Liver (tissue), 9 donors: ENCODE results near the gene SCART1. TPM values are rescaled to one million over a fixed set of nuclear protein-coding genes. Genes with fewer than 3 reads are reported as not detected.
A peak's percentile ranks its signal among the peaks of the same experiment; 100 is the strongest.

Source experiments
- DNase-seq: peaks from one replicate; pipeline ENCODE4 v3.0.0-alpha.2; 2017; ENCODE audit warnings: low spot score
- H3K27ac ChIP-seq, 2 donors: one replicate each; pipeline ENCODE4 v1.7.0; 2013; ENCODE audit warnings: inconsistent platforms in 2 of 2, low read length in 2 of 2, control low read depth in 1 of 2, low read depth in 1 of 2, mild to moderate bottlenecking in 1 of 2
- H3K27me3 ChIP-seq, 4 donors: one replicate each; pipeline versions ENCODE4 v1.6.1 to v1.7.0; 2013; ENCODE audit warnings: low read length in 3 of 4, inconsistent platforms in 1 of 4, mild to moderate bottlenecking in 1 of 4, moderate library complexity in 1 of 4; ENCODE audit not compliant: control insufficient read depth in 4 of 4, insufficient read depth in 4 of 4
- H3K36me3 ChIP-seq, 4 donors: one replicate each; pipeline versions ENCODE4 v1.6.1 to v1.7.0; 2013; ENCODE audit warnings: low read length in 3 of 4, mild to moderate bottlenecking in 3 of 4, low read depth in 1 of 4, moderate library complexity in 1 of 4; ENCODE audit not compliant: control insufficient read depth in 4 of 4, insufficient read depth in 3 of 4
- H3K4me1 ChIP-seq, 4 donors: one replicate each; pipeline versions ENCODE4 v1.6.1 to v1.7.0; 2013; ENCODE audit warnings: low read length in 3 of 4, mild to moderate bottlenecking in 3 of 4, moderate library complexity in 1 of 4; ENCODE audit not compliant: control insufficient read depth in 4 of 4, insufficient read depth in 4 of 4
- H3K4me3 ChIP-seq, 3 donors: one replicate each; pipeline versions ENCODE4 v1.6.1 to v1.7.0; 2013; ENCODE audit warnings: low read length in 3 of 3, control low read depth in 1 of 3, low read depth in 1 of 3, mild to moderate bottlenecking in 1 of 3
- H3K9ac ChIP-seq, 2 donors: one replicate each; pipeline ENCODE4 v1.7.0; 2013; ENCODE audit warnings: low read length in 2 of 2, mild to moderate bottlenecking in 2 of 2, moderate library complexity in 2 of 2, control low read depth in 1 of 2, low read depth in 1 of 2
- H3K9me3 ChIP-seq, 4 donors: one replicate each; pipeline versions ENCODE4 v1.6.1 to v1.7.0; 2013; ENCODE audit warnings: low read length in 3 of 4; ENCODE audit not compliant: control insufficient read depth in 4 of 4
- EGR1 ChIP-seq, 2 donors: IDR thresholded peaks; 2 replicates each; pipeline ENCODE4 v1.6.1; 2016 to 2018; ENCODE audit warnings: antibody characterized with exemption in 2 of 2, low read depth in 2 of 2
- FOXA1 ChIP-seq: IDR thresholded peaks from 2 replicates; pipeline ENCODE4 v1.6.1; 2016; ENCODE audit warnings: antibody characterized with exemption
- FOXA2 ChIP-seq: IDR thresholded peaks from 2 replicates; pipeline ENCODE4 v1.6.1; 2016; ENCODE audit warnings: antibody characterized with exemption
- GABPA ChIP-seq, 2 donors: IDR thresholded peaks in 1 of 2; conservative IDR thresholded peaks in 1 of 2; 2 replicates each; pipeline ENCODE4 v1.6.1; 2016; ENCODE audit warnings: antibody characterized with exemption in 2 of 2, mild to moderate bottlenecking in 1 of 2, moderate library complexity in 1 of 2
- HNF4A ChIP-seq, 2 donors: conservative IDR thresholded peaks; 2 replicates each; pipeline ENCODE4 v1.6.1; 2016; ENCODE audit warnings: antibody characterized with exemption in 2 of 2, mild to moderate bottlenecking in 2 of 2
- JUND ChIP-seq, 2 donors: IDR thresholded peaks; 2 replicates each; pipeline ENCODE4 v1.6.1; 2016; ENCODE audit warnings: antibody characterized with exemption in 2 of 2
- NR2F2 ChIP-seq: IDR thresholded peaks from 2 replicates; pipeline ENCODE4 v1.6.1; 2016; ENCODE audit warnings: antibody characterized with exemption
- RAD21 ChIP-seq, 2 donors: IDR thresholded peaks; 2 replicates each; pipeline ENCODE4 v1.6.1; 2016; ENCODE audit warnings: antibody characterized with exemption in 2 of 2, mild to moderate bottlenecking in 2 of 2
- RXRA ChIP-seq, 2 donors: IDR thresholded peaks; 2 replicates each; pipeline ENCODE4 v1.6.1; 2017 to 2018; ENCODE audit warnings: antibody characterized with exemption in 2 of 2, mild to moderate bottlenecking in 1 of 2
- SP1 ChIP-seq: IDR thresholded peaks from 2 replicates; pipeline ENCODE4 v1.6.1; 2018; ENCODE audit warnings: antibody characterized with exemption, mild to moderate bottlenecking
- TAF1 ChIP-seq: conservative IDR thresholded peaks from 2 replicates; pipeline ENCODE4 v1.6.1; 2016; ENCODE audit warnings: antibody characterized with exemption, mild to moderate bottlenecking
- YY1 ChIP-seq: IDR thresholded peaks from 2 replicates; pipeline ENCODE4 v1.6.1; 2016; ENCODE audit warnings: antibody characterized with exemption, mild to moderate bottlenecking
- WGBS: extraction: QIAGEN DNeasy Blood & Tissue Kit; methylation state at CpG from one replicate; pipeline ENCODE4 v1.1.7; 2013; 5-methylcytosine and 5-hydroxymethylcytosine counted together
- polyA plus RNA-seq, 2 donors: library from polyadenylated mRNA; stranded (reverse) in 1 of 2; unstranded in 1 of 2; fragments of 200-250 nt in 1 of 2; fragments of >200 nt in 1 of 2; fragmentation: Nextera tagmentation in 1 of 2; extraction: Ambion mirVana in 1 of 2; gene quantifications; one replicate each; pipeline versions ENCODE4 v1.2.1 to v1.2.3, GENCODE V29; 2013 to 2015
- total RNA-seq, 2 donors: library from RNA; depleted of rRNA; stranded (reverse); fragments of >200 nt; gene quantifications; one replicate each; pipeline ENCODE4 v1.2.3, GENCODE V29; 2014
- TF ChIP-seq, protein P1 (sequence below): IDR thresholded peaks from 2 replicates; pipeline ENCODE4 v1.6.1; 2016; ENCODE audit warnings: antibody characterized with exemption, mild to moderate bottlenecking
- TF ChIP-seq, protein P2 (sequence below): IDR thresholded peaks from 2 replicates; pipeline ENCODE4 v1.6.1; 2016; ENCODE audit warnings: antibody characterized with exemption
- TF ChIP-seq, protein P3 (sequence below): fragments of 150-350 bp; IDR thresholded peaks from 2 replicates; pipeline ENCODE4 v1.5.1; 2017; ENCODE audit warnings: improper control_type of control experiment, low read depth, low read length; ENCODE audit not compliant: missing input control
- TF ChIP-seq, protein P4 (sequence below): IDR thresholded peaks from 2 replicates; pipeline ENCODE4 v1.6.1; 2016; ENCODE audit warnings: antibody characterized with exemption
- donor health status: healthy.
- donor health status: healthy.
- donor health status: healthy.
- donor health status: healthy.
- donor health status: healthy.

SCART1 gene
- total and polyA plus RNA-seq, 4 donors: 0.32 to 1.1 (median 0.68) TPM

DNA sequence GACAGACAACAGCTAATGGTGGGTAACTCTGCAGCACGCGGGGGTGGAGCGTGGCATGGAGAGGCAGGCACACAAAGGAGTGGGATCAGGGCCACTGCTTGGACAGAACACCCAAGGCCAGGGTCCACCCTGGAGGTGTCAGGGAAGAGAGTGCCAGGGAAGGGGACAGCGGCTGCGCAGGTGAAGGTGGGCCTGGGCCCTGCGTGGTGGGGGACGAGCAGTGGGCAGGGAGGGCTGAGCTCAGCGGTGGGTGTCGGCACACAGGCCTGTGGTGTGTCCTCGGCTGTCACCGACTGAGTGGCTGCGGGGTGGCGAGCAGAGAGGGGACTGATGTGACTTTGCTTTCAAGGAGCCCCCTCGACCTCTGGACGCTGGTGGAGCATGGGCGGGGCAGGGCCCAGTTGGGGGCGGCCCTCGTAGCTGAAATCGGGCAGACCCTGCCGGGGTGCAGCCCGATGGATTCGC is 8.4 kb upstream of the SCART1 start:
- no peak overlapping the region for H3K27ac ChIP-seq
- DNase-seq: peak; percentile 31
- H3K27me3 ChIP-seq: no peaks in the 10 kb centered on the region
- no peaks in the 10 kb centered on the region for H3K4me1 ChIP-seq
- no peaks in the 10 kb centered on the region for H3K36me3 ChIP-seq
- H3K9me3 ChIP-seq: peaks cover 4 to 17% (median 11%) of the 10 kb centered on the region in 4 donors
- TF ChIP-seq NR2F2: no peak
- no peak for TF ChIP-seq YY1
- TF ChIP-seq, protein P1, sequence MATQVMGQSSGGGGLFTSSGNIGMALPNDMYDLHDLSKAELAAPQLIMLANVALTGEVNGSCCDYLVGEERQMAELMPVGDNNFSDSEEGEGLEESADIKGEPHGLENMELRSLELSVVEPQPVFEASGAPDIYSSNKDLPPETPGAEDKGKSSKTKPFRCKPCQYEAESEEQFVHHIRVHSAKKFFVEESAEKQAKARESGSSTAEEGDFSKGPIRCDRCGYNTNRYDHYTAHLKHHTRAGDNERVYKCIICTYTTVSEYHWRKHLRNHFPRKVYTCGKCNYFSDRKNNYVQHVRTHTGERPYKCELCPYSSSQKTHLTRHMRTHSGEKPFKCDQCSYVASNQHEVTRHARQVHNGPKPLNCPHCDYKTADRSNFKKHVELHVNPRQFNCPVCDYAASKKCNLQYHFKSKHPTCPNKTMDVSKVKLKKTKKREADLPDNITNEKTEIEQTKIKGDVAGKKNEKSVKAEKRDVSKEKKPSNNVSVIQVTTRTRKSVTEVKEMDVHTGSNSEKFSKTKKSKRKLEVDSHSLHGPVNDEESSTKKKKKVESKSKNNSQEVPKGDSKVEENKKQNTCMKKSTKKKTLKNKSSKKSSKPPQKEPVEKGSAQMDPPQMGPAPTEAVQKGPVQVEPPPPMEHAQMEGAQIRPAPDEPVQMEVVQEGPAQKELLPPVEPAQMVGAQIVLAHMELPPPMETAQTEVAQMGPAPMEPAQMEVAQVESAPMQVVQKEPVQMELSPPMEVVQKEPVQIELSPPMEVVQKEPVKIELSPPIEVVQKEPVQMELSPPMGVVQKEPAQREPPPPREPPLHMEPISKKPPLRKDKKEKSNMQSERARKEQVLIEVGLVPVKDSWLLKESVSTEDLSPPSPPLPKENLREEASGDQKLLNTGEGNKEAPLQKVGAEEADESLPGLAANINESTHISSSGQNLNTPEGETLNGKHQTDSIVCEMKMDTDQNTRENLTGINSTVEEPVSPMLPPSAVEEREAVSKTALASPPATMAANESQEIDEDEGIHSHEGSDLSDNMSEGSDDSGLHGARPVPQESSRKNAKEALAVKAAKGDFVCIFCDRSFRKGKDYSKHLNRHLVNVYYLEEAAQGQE: no peak
- TF ChIP-seq, protein P2, sequence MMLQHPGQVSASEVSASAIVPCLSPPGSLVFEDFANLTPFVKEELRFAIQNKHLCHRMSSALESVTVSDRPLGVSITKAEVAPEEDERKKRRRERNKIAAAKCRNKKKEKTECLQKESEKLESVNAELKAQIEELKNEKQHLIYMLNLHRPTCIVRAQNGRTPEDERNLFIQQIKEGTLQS: no peak
- no peak for TF ChIP-seq JUND (IDR thresholded peaks at IDR 0.05)
- no peak for TF ChIP-seq HNF4A (conservative IDR thresholded peaks at IDR 0.05)
- no peak for TF ChIP-seq RXRA (IDR thresholded peaks at IDR 0.05)
- no peak for TF ChIP-seq EGR1 (IDR thresholded peaks at IDR 0.05; ENCODE audit: low read depth in 2 of 2)
- no peak for TF ChIP-seq RAD21 (IDR thresholded peaks at IDR 0.05)
- no peak for TF ChIP-seq TAF1
- no peak for TF ChIP-seq FOXA1
- TF ChIP-seq, protein P3, sequence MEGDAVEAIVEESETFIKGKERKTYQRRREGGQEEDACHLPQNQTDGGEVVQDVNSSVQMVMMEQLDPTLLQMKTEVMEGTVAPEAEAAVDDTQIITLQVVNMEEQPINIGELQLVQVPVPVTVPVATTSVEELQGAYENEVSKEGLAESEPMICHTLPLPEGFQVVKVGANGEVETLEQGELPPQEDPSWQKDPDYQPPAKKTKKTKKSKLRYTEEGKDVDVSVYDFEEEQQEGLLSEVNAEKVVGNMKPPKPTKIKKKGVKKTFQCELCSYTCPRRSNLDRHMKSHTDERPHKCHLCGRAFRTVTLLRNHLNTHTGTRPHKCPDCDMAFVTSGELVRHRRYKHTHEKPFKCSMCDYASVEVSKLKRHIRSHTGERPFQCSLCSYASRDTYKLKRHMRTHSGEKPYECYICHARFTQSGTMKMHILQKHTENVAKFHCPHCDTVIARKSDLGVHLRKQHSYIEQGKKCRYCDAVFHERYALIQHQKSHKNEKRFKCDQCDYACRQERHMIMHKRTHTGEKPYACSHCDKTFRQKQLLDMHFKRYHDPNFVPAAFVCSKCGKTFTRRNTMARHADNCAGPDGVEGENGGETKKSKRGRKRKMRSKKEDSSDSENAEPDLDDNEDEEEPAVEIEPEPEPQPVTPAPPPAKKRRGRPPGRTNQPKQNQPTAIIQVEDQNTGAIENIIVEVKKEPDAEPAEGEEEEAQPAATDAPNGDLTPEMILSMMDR: no peak
- TF ChIP-seq, protein P4, sequence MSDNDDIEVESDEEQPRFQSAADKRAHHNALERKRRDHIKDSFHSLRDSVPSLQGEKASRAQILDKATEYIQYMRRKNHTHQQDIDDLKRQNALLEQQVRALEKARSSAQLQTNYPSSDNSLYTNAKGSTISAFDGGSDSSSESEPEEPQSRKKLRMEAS: no peak
- TF ChIP-seq GABPA (IDR thresholded peaks at IDR 0.05 in 1 of 2, conservative IDR thresholded peaks at IDR 0.05 in 1 of 2): no peak
- no peak for TF ChIP-seq SP1
- TF ChIP-seq FOXA2: no peak
- H3K4me3 ChIP-seq: no peak overlapping the region
- no peak overlapping the region for H3K9ac ChIP-seq
- WGBS: 89% methylated on average over 22 of the region's 22 CpGs

DNA sequence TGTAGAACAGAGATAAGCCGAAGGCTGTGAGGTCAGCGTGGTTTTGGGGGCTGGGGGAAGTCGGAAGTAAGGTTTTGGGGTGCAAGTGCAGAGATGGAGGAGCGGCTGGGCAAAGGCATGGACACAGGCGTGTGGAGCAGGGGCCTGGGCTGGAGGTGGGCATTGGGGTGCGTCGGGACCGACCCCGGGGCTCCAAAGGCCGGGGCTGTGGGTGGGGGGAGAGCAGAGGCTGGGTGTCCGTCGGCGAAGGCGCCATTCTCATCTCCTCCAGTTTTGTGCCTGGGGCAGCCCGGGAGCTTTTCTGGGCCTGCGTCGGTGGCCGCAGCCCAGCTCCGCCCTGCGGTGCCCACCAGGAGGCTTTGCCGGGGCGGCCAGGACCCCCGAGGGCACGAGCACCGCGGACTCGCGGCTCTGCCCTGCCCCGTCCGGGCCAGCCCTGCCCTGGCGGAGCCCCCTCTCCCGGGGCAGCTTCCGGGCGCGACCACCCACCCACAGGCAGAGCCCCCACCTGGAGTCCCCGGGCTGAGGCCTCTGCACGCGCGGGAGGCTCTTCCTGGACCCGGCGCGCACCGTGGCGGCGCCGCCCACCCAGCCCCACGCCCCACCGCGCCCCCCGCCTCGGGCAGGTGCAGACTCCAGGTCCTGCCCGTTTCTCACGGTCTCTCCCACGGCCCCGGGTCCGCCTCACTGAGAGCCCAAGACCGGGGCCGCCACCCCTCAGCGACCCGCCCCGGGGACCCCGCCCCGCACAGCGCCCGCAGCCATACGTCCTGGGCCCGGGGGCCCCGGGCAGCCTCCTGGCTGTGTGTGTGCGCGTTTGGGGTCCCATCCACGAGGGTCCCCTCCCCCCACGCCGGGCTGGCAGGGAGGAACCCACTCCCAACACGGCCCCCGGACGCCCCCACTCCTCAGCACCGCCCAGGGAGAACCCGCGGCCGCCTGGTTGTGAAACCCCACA is 7.7 kb upstream of the SCART1 start:
- no peak for DNase-seq
- Histone ChIP-seq H3K9me3 (peaks cover 4 to 17% (median 11%) of the 10 kb centered on the region in 4 donors), H3K36me3 (no peaks in the 10 kb centered on the region), H3K4me1 (no peaks in the 10 kb centered on the region), H3K27me3 (no peaks in the 10 kb centered on the region), H3K4me3 (no peak overlapping the region), H3K27ac (no peak overlapping the region), H3K9ac (no peak overlapping the region)
- 60% methylated on average over 80 of the region's 80 CpGs for WGBS
- no peak for TF ChIP-seq HNF4A (conservative IDR thresholded peaks at IDR 0.05)
- TF ChIP-seq NR2F2: no peak
- TF ChIP-seq, protein P1: no peak
- TF ChIP-seq FOXA1: no peak
- TF ChIP-seq RXRA (IDR thresholded peaks at IDR 0.05): no peak
- TF ChIP-seq, protein P4: no peak
- no peak for TF ChIP-seq RAD21 (IDR thresholded peaks at IDR 0.05)
- TF ChIP-seq SP1: no peak
- no peak for TF ChIP-seq TAF1
- no peak for TF ChIP-seq GABPA (IDR thresholded peaks at IDR 0.05 in 1 of 2, conservative IDR thresholded peaks at IDR 0.05 in 1 of 2)
